ENCODE data around the gene ATXN7L1. TPM values are rescaled to one million over a fixed set of nuclear protein-coding genes. Genes with fewer than 3 reads are reported as not detected.

ATXN7L1 gene
- total RNA-seq, 1 donor from 2014 or later = 12.9 TPM

DNA sequence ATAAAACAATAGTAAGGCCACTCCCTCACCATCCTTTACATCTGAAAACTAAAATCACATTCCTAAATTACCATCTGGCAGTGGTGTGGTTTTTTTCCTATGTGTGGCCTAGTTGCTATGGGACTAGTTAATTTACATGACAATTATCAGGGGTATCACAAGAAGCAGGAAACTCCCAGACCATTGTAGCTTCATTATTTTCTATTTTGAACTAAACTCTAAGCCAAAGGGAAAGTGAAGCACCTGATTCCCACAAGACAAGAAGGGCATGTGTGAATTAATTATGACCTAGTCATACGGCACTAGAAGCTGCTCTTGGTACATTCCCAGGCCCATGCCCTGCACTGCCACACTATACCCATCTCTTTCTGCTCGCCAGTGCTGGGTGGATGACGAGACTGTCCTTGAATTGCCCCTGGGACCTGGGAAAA is 103.4 kb downstream of the ATXN7L1 start:
- TF ChIP-seq, protein P1, sequence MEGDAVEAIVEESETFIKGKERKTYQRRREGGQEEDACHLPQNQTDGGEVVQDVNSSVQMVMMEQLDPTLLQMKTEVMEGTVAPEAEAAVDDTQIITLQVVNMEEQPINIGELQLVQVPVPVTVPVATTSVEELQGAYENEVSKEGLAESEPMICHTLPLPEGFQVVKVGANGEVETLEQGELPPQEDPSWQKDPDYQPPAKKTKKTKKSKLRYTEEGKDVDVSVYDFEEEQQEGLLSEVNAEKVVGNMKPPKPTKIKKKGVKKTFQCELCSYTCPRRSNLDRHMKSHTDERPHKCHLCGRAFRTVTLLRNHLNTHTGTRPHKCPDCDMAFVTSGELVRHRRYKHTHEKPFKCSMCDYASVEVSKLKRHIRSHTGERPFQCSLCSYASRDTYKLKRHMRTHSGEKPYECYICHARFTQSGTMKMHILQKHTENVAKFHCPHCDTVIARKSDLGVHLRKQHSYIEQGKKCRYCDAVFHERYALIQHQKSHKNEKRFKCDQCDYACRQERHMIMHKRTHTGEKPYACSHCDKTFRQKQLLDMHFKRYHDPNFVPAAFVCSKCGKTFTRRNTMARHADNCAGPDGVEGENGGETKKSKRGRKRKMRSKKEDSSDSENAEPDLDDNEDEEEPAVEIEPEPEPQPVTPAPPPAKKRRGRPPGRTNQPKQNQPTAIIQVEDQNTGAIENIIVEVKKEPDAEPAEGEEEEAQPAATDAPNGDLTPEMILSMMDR (IDR thresholded peaks at IDR 0.05) = no peak
- ATAC-seq = no peak

DNA sequence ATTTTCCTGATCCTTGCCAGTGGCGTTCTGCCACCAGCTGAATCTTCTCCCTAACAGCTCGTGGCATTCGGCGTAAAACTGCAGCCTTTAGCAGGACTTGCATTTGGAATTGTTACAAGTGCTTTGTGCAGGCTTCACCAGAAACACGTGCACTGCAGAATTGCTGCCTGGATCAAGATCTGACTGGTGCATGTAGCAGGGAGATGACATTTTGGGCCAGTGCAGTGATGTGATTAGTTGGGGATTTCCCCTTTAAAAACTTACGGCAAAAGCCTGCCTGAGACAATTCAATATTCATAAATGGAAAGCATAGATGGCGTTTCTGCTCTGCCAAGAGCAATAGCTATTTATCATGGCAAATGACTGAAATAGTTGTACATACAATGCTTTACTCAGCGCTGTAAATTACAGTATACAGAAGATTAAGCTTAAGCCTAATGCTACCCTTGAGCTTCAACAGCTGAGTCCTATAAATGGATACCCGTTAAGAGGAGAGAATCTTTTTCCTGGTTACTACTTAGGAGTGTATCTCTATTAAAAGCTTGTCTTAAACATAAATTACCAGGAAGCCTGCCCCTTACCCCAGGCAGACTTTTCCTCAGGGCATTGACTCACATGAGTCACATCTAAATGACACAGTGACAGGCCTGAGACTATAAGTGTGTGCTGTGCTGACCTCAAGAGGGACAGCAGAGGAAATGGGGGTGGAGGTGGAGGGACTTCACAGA is 106.3 kb downstream of the ATXN7L1 start:
- ATAC-seq (no peak), DNase-seq (no peak)
- Histone ChIP-seq H3K36me3 (no peaks in the 10 kb centered on the region), H3K27ac (no peak overlapping the region), H3K4me3 (no peak overlapping the region), H3K27me3 (no peaks in the 10 kb centered on the region), H3K4me1 (peaks cover 8% of the 10 kb centered on the region), H3K9me3 (no peaks in the 10 kb centered on the region)
- TF ChIP-seq, protein P1 (IDR thresholded peaks at IDR 0.05) = no peak
- intact Hi-C loops (cut with DNase I) = no loop called here

More for the DNA sequence above, 103.4 kb downstream of the ATXN7L1 start:
- intact Hi-C loops (cut with DNase I) = no loop called here
- H3K36me3 ChIP-seq = no peaks in the 10 kb centered on the region
- H3K4me3 ChIP-seq = no peak overlapping the region
- H3K27me3 ChIP-seq = no peaks in the 10 kb centered on the region
- H3K4me1 ChIP-seq = peaks cover 8% of the 10 kb centered on the region
- H3K27ac ChIP-seq = no peak overlapping the region
- no peaks in the 10 kb centered on the region for H3K9me3 ChIP-seq
- DNase-seq = no peak

DNA sequence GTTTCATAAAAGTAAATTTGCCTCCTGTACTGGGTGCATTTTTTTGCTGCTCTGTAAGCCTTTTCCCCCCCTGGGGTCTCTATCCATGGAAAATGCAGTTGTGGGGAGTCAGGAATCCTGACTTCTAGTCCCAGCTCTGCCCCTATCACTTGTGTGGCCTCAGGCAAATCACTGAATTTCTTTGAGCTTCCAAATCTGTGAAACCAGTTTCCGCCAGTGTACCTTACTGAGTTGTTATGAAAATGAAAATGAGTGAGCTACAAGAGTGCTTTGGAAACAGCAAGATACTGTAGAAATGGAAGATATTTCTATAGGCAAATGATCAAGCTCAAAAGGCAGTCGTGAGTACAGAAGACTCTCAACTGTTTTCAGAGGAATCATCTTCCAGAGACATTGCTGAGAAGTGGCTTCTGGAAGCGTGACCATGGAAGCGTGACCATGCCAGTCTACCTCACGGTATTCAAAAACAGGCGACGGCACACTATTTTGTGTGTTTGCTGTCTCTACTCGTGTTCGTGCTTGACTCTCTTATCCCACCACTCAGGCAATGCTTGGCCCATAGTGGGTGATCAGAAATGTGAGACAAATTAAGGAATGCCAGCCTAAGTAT is 107.4 kb downstream of the ATXN7L1 start:
- Histone ChIP-seq H3K9me3 (no peaks in the 10 kb centered on the region), H3K27ac (no peak overlapping the region), H3K4me1 (peaks cover 8% of the 10 kb centered on the region), H3K4me3 (no peak overlapping the region), H3K27me3 (no peaks in the 10 kb centered on the region), H3K36me3 (no peaks in the 10 kb centered on the region)
- ATAC-seq (no peak), DNase-seq (no peak)
- intact Hi-C loops (cut with DNase I) = no loop called here
- TF ChIP-seq, protein P1 (IDR thresholded peaks at IDR 0.05) = no peak

DNA sequence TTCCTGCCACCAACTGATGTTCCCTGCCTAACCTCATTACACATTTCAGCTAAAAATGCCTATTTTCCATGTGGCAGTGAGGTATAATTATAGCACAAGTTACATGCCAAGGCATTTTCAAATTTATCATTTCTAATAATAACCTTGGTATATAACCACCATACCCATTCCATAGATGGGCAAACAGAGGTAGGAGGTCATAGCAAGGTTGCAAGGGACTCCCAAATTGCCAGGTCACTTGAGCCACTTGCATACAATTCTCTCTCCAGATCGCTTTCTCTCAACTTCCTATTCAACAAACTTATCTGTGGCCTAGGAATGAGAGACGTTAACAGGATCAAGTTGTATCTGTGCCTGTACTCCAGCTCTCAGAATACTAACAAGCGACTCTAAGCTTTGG is 108.3 kb downstream of the ATXN7L1 start:
- H3K4me3 ChIP-seq = no peak overlapping the region
- no peaks in the 10 kb centered on the region for H3K36me3 ChIP-seq
- ATAC-seq = no peak
- TF ChIP-seq, protein P1 (IDR thresholded peaks at IDR 0.05) = no peak
- peaks cover 8% of the 10 kb centered on the region for H3K4me1 ChIP-seq
- H3K27me3 ChIP-seq = no peaks in the 10 kb centered on the region
- no peak for DNase-seq
- intact Hi-C loops (cut with DNase I) = no loop called here
- H3K9me3 ChIP-seq = no peaks in the 10 kb centered on the region
- no peak overlapping the region for H3K27ac ChIP-seq

DNA sequence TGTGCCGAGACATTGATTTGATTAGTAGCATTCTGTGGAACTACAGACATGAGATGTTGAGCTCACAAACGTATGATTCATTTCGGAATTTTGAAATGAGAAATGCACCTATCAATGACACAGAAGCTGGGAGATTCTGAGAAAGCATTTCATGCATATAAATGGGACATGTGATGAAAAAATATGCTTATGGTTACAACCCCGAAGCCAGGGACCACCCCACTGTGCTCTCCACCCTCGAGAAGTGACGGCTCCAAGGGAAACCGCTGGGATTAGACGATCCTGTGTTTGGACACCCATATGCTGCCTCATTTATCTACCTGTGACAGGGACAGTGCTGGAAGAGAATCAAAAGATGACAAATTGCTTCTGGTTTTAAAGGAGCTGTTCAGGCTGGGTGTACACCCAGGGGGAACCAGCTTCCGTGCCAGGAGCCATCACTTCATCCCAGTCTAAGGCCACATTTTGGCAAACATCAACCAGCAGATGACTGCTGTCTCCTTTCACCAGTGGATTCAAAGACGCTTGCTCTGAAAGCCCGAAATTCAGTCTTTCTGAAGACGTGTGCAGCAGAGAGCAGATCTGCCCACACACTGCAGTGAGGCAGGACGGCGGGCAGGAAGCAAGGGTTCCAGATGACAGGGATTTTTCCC is 109.9 kb downstream of the ATXN7L1 start:
- Histone ChIP-seq H3K4me3 (no peak overlapping the region), H3K27ac (no peak overlapping the region), H3K9me3 (no peaks in the 10 kb centered on the region), H3K36me3 (no peaks in the 10 kb centered on the region), H3K27me3 (no peaks in the 10 kb centered on the region), H3K4me1 (peaks cover 8% of the 10 kb centered on the region)
- intact Hi-C loops (cut with DNase I) = no loop called here
- ATAC-seq = peak; percentile 28
- TF ChIP-seq, protein P1 (IDR thresholded peaks at IDR 0.05) = no peak
- DNase-seq = no peak

Measured in upper lobe of right lung (tissue), 1 donor.